Effector memory CD4-positive, alpha-beta T cell (primary cell): ENCODE results near the gene ALDH7A1.
"Not testable (repeated sequence)": the region's sequence is repeated elsewhere in the genome, so short reads cannot be mapped to it uniquely, and the experiment has no call there.

ENCODE experiments used
- DNase-seq, 3 donors: peaks; one replicate each; pipeline ENCODE4 v3.0.0-alpha.2; 2020
- H3K27ac ChIP-seq: 2 replicates; pipeline ENCODE4 v1.7.0; 2013; ENCODE audit warnings: mild to moderate bottlenecking, low read length, moderate library complexity; ENCODE audit not compliant: insufficient read depth, poor library complexity, severe bottlenecking
- H3K27me3 ChIP-seq: replicated peaks from 2 replicates; pipeline ENCODE4 v1.7.0; 2013; ENCODE audit warnings: mild to moderate bottlenecking, low read length; ENCODE audit not compliant: insufficient read depth, control insufficient read depth, poor library complexity, severe bottlenecking
- H3K36me3 ChIP-seq: 2 replicates; pipeline ENCODE4 v1.7.0; 2013; ENCODE audit warnings: mild to moderate bottlenecking, low read length, moderate library complexity; ENCODE audit not compliant: control insufficient read depth, insufficient read depth
- H3K4me1 ChIP-seq: 2 replicates; pipeline ENCODE4 v1.7.0; 2013; ENCODE audit warnings: low read length, mild to moderate bottlenecking; ENCODE audit not compliant: control insufficient read depth, insufficient read depth, poor library complexity, severe bottlenecking
- H3K4me3 ChIP-seq: 2 replicates; pipeline ENCODE4 v1.7.0; 2013; ENCODE audit warnings: low read length, low read depth, mild to moderate bottlenecking; ENCODE audit not compliant: insufficient read depth, poor library complexity, severe bottlenecking
- H3K9me3 ChIP-seq: 2 replicates; pipeline ENCODE4 v1.7.0; 2013; ENCODE audit warnings: mild to moderate bottlenecking, low read length, moderate library complexity; ENCODE audit not compliant: control insufficient read depth

ALDH7A1 gene

GRCh38 chr5:126617603-126618002, 22.6 kb upstream of the ALDH7A1 start:
- H3K27me3 ChIP-seq, H3K4me1 ChIP-seq, DNase-seq, H3K27ac ChIP-seq, H3K4me3 ChIP-seq, H3K9me3 ChIP-seq: not testable (repeated sequence)
- peaks cover 24% of the 10 kb centered on the region for H3K36me3 ChIP-seq

GRCh38 chr5:126615286-126615685, 20.3 kb upstream of the ALDH7A1 start:
- peaks cover 30% of the 10 kb centered on the region for H3K36me3 ChIP-seq
- no peak overlapping the region for H3K27ac ChIP-seq
- H3K27me3 ChIP-seq, result no peaks in the 10 kb centered on the region
- no peak for DNase-seq
- no peaks in the 10 kb centered on the region for H3K9me3 ChIP-seq
- peaks cover 3% of the 10 kb centered on the region for H3K4me1 ChIP-seq
- no peak overlapping the region for H3K4me3 ChIP-seq

GRCh38 chr5:126613941-126614592, 19.0 kb upstream of the ALDH7A1 start:
- no peak for DNase-seq
- no peak overlapping the region for H3K4me3 ChIP-seq
- no peaks in the 10 kb centered on the region for H3K9me3 ChIP-seq
- no peak overlapping the region for H3K27ac ChIP-seq
- peaks cover 37% of the 10 kb centered on the region for H3K36me3 ChIP-seq
- no peaks in the 10 kb centered on the region for H3K27me3 ChIP-seq
- H3K4me1 ChIP-seq, result peaks cover 3% of the 10 kb centered on the region

GRCh38 chr5:126610616-126611015, 15.6 kb upstream of the ALDH7A1 start:
- H3K27ac ChIP-seq, result no peak overlapping the region
- no peaks in the 10 kb centered on the region for H3K27me3 ChIP-seq
- H3K4me1 ChIP-seq, result peaks cover 3% of the 10 kb centered on the region
- DNase-seq, result no peak
- no peaks in the 10 kb centered on the region for H3K9me3 ChIP-seq
- H3K4me3 ChIP-seq, result no peak overlapping the region
- H3K36me3 ChIP-seq, result peaks cover 32% of the 10 kb centered on the region

GRCh38 chr5:126610160-126610559, 15.1 kb upstream of the ALDH7A1 start:
- H3K4me1 ChIP-seq, result peaks cover 7% of the 10 kb centered on the region
- H3K9me3 ChIP-seq, result no peaks in the 10 kb centered on the region
- H3K4me3 ChIP-seq, result no peak overlapping the region
- DNase-seq, result no peak
- H3K27ac ChIP-seq, result no peak overlapping the region
- H3K36me3 ChIP-seq, result peaks cover 35% of the 10 kb centered on the region
- no peaks in the 10 kb centered on the region for H3K27me3 ChIP-seq

- Histone ChIP-seq H3K4me1 (peaks cover 10% of the 10 kb centered on the region), H3K4me3 (no peak overlapping the region), H3K9me3 (no peaks in the 10 kb centered on the region), H3K27me3 (no peaks in the 10 kb centered on the region), H3K27ac (no peak overlapping the region), H3K36me3 (peaks cover 39% of the 10 kb centered on the region)
- no peak for DNase-seq
Observed at GRCh38 chr5:126605525-126605924, 10.5 kb upstream of the ALDH7A1 start.

GRCh38 chr5:126603402-126603991, 8.5 kb upstream of the ALDH7A1 start:
- H3K36me3 ChIP-seq, result peaks cover 22% of the 10 kb centered on the region
- no peak for DNase-seq
- H3K27me3 ChIP-seq, result no peaks in the 10 kb centered on the region
- H3K9me3 ChIP-seq, result no peaks in the 10 kb centered on the region
- H3K4me3 ChIP-seq, result no peak overlapping the region
- peaks cover 10% of the 10 kb centered on the region for H3K4me1 ChIP-seq
- H3K27ac ChIP-seq, result no peak overlapping the region

GRCh38 chr5:126600631-126601511, 5.9 kb upstream of the ALDH7A1 start, which contains the start of gene PHAX:
PHAX (plus strand) TSS chr5:126600947; CDS start chr5:126600963, 16 bp downstream.
- peaks cover 10% of the 10 kb centered on the region for H3K4me1 ChIP-seq
- H3K36me3 ChIP-seq, result peaks cover 17% of the 10 kb centered on the region
- peak within 1 kb of the TSS; percentile 85 for H3K27ac ChIP-seq
- no peaks in the 10 kb centered on the region for H3K9me3 ChIP-seq
- peak; percentile 42 to 55 (median 46) for DNase-seq
- no peaks in the 10 kb centered on the region for H3K27me3 ChIP-seq
- peak within 1 kb of the TSS; percentile 89 for H3K4me3 ChIP-seq

GRCh38 chr5:126599971-126600630, 5.1 kb upstream of the ALDH7A1 start:
- DNase-seq, H3K4me1 ChIP-seq, H3K27ac ChIP-seq, H3K9me3 ChIP-seq, H3K27me3 ChIP-seq: not testable (repeated sequence)
- H3K4me3 ChIP-seq, result peak overlapping the region; percentile 89
- H3K36me3 ChIP-seq, result peaks cover 14% of the 10 kb centered on the region
